Stimulated activated CD4-positive, alpha-beta T cell treated with anti-CD3 and anti-CD28 coated beads, TNF-alpha, amount 100 ng/mL, for 24 hours (primary cell): ENCODE measurements around the gene TYSND1.
"Not testable (repeated sequence)": the region's sequence is repeated elsewhere in the genome, so short reads cannot be mapped to it uniquely, and the experiment has no call there.

Experiments
- DNase-seq, 3 experiments: peaks; one replicate each; pipeline ENCODE4 v3.0.0-alpha.2; 2020; ENCODE audit warnings: low read depth in 3 of 3

Gene TYSND1

DNA sequence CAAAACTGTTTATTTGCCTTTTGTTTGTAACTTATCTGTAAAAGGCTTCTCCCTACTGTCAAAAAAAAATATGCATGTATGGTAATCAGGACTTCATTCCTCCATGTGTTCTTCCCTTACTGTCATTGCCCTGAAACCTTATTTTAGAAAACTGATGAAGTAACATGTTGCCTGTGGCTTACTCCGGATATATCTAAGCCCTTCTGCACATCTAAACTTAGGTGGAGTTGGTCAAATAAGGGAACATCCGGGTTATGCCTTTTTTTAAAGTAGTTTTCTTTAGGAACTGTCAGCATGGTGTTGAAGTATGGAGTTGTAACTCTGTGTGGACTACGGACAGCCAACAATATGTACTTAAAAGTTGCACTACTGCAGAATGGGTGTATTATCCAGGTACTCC lies 17.7 kb upstream of the TYSND1 start:
- DNase-seq, result no peak

DNA sequence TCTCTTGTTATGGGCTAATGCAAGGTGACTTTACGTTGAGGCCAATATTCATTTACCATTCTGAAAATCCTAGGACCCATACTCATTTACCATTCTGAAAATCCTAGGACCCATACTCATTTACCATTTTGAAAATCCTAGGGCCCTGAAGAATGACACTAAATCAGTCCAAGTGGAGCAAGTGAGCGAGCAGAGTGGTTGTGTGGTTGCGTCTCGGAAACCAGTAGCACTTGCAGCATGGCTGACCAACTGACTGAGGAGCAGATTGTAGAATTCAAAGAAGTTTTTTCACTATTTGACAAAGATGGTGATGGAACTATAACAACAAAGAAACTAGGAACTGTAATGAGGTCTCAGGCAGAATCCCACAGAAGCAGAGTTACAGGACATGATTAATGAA lies 16.9 kb upstream of the TYSND1 start:
- DNase-seq, result no peak

DNA sequence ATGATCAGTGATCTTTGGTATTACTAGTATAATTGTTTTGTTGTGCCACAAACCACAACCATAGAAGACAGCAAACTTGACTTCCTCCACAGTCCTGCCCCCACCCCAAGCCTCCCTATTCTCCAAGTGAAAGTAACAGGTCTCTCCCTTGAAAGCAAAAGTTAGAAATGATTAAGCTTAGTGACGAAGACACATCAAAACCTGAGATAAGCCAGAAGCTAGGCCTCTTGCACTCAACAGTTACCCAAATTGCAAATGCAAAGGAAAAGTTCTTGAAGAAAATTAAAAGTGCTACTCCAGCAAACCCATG lies 16.3 kb upstream of the TYSND1 start:
- peak in 1 of 3 experiments; percentile 69 for DNase-seq

DNA sequence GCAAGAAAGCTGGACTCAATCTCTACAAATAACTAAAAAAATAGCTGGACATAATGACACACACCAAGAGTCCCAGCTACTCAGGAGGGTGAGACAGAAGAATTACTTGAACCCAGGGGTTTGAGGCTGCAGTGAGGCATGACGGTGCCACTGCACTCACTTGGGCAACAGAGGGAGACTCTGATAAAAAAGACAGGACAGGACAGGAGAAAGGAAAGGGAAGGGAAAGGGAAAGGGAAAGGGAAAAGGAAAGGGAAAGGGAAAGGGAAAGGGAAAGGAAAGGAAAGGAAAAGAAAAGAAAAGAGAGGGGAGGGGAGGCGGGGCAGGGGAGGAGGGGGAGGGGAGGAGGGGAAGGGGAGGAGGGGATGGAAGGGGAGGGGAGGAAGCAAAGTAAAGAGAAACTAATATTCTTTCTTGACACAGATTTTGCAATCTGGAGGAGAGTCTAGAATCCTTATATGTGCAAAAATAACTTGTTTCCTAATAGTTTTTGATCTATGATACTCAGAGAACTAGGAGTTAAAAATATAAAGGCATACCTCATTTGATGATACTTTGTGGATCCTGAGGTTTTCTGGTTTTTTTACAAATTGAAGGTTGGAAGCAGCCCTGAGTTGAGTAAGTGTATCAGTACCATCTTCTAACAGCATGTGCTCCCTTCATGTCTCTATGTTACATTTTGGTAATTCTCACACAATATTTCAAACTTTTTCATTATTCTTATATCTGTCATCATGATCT lies 15.8 kb upstream of the TYSND1 start:
- DNase-seq, result no peak

DNA sequence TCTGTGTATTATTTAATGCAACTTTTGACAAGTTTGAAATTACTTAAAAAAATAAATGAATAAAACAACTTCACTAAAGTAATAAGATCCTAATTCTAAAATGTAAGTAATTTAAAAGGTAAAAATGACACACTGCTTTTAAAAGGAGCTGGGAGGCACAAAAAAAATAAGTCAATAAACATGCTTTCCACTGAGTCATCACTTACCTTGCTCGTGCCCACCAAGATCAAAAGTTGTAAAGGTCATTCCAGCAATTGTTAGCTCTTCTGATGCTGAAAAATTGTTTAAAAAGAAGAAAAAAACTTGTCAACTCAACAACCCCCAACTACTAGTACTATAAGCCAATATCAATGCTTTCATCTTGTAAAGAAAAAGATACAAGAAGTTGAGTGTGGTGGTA lies 14.3 kb upstream of the TYSND1 start:
- DNase-seq, result no peak

DNA sequence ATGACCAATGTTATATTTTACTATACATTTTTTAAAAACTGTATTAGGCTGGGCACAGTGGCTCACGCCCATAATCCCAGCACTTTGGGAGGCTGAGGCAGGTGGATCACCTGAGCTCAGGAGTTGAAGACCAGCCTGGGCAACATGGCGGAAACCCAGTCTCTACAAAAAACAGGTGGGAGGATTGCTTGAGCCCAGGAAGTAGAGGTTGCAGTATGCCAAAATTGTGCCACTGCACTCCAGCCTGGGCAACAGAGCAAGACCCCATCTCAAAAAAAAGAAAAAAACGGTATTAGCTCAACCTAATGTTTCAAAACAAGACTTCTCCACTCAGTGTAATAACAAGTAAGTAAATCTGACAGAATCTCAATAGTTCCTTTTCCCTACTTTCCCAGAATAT lies 12.9 kb upstream of the TYSND1 start:
- DNase-seq, result not testable (repeated sequence)

DNA sequence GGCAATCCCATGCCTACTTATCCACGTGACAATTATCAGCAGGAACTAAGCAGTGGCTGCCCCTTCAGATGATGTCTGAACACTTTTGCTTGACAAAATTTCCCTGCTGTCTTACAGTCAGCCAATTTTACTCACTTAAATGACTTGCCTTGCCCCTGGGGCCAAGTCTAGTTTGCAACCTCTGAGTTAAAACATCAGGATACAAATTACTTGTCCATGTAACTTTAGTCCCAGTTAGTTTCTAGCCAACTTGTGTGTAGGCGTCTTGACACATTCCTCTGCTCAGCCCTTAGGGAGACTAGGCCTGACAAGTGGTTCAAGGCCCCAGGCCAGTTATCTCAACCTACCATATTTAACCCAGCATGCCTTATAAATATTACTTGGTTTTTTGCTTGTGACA lies 11.6 kb upstream of the TYSND1 start:
- DNase-seq, result no peak

DNA sequence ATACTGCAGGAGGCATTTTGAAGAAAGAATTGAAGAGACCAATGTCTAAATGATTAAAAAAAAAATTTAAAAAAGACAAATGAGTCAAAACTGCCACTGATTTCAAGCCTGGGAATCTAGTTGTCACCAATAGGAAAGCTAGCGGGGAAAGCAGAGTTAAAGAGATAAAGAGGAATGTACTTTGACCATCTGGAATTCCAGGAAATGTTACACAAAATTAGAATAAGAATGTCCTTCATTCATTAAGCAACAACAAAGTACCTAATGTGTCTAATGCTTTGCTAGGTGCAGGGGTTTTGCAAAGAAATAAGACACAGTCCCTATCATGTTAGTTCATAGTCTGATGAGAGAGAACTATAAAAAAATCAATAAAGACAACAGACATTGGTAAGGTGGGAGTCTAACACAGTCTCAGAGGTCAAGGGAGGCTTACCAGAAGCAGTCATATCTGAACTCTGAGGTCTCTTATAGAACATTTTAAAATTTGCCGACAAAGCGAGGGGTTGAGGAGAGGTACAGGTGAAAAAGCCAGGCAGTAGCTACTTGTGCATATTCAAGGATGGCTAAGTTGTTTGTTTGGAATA lies 8.8 kb upstream of the TYSND1 start:
- DNase-seq, result no peak

DNA sequence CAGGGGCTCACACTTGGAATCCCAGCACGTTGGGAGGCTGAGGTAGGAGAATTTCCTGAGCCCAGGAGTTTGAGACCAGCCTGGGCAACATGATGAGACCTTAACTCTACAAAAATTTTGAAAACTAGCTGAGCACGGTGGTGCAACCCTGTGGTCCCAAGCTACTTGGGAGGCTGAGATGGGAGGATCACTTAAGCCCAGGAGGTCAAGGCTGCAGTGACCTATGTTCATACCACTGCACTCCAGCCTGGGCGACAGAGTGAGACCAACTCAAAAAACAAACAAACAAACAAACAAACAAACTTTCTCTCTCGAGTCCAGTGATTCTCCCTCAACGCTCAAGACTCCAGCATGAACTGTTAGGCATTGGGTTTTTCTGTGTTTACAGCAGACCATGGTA lies 2.0 kb upstream of the TYSND1 start:
- no peak for DNase-seq

DNA sequence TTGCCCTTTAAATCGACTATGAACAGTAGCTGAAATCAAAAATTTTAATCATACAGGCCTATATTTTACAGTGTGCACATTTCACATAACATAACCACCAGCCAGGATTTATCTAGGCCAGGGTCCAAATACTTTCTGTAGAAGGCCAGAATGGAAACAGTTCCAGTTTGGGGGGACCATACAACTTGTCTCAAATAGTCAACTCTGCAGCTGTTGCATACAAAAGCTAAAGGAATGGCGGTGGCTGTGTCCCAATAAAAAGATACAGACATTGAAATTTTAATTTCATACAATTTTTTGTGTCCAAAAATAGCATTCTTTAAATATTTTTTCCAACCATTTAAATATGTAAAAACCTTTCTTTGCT lies 742 bp upstream of the TYSND1 start:
- DNase-seq, result no peak

DNA sequence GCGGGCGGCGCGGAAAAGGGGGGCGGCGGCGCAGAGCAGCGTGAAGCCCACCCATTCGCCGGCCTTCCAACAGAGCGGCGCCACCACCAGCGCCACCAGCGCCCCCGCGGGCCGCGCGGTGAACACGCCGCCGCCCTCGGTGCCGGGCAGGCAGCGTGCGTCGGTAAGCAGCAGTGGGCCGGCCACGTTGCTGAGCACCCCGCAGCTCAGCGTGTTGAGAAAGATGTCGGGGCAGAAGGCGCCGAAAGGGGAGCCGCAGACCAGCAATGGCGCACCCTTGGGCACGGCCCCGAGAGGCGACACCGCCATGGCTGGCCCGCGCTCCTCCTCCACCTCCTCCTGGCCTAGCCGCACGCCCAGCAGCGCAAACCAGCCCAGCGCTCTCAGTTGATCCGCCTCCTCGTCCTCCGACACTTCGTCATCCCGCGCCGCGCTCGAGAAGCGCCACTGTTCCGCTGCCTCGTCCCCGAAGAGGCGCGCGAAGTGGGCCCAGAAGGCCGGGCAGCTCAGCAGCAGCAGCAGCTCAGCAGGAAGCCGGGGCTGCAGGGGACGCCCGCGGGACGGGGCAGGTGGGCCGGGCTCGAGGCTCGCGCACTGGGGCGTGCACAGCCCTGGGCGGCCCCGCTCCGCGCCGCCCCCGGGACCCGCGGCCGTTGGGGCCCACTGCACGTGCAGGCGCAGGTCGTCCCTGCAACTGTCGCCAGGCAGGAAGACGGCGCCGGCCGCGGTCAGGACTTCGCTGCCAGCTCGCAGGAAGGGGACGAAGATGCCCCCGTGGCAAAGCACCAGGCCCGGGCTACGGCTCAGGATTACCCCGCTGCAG lies 623 bp downstream of the TYSND1 start:
- DNase-seq, result peak; percentile 38 to 63 (median 48)

DNA sequence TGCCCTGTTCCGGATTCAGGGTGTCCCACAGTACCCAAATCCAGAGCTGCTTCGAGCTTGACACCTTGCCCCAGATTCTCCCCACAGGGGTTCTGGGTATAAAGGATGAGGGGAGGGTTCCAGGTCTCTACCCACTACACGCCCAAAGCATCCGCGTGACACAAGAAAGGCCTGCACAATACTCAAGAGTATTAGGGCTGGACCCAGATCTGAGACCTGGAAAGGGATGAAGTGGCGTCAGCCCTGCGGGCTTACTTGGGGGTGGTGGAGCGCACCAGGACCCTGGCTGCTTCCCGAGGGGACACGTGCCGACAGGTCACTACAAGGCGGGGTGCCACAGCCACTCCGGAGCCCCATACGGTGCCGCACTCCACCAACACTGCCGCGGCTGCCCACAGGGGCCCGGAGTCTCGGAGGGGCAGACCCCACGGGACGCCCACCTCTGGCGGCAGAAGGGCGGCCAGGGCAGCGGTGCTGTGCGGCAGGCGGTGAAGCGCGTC lies 1.3 kb downstream of the TYSND1 start:
- DNase-seq, result no peak

DNA sequence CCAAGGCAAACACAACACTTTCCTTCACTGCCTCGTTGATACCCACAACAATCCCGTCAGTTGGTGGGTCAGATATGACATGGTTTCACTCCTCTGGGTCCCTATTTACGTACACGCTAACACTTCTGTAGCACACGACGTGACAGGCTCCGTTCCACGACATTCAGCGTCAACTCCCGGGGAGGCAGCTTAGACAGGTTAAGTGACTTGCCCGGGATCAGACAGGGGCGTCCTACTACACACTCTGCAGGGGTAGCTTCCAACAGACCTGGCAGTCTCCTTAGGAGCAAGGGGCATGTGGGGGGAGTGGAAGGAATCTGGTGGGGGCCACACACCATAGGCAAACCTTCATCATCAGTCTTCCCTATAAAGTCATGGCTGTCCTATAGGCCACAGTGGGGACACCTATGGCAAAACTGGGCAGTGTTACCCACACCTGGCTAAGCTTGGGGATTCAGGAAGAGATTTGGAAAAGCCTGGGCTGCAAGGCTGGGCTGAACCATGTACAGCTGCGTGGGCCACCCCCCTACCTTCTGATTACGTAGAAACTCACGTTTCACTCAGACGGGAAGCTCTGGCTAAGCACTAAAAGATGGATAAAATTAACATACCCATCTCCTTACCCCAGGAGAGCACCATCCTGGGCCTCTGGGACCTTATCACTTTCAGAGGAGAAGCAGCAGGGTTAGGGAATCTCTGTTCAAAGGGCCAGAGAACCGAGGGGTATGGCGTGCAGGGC lies 2.0 kb downstream of the TYSND1 start:
- DNase-seq, result no peak

DNA sequence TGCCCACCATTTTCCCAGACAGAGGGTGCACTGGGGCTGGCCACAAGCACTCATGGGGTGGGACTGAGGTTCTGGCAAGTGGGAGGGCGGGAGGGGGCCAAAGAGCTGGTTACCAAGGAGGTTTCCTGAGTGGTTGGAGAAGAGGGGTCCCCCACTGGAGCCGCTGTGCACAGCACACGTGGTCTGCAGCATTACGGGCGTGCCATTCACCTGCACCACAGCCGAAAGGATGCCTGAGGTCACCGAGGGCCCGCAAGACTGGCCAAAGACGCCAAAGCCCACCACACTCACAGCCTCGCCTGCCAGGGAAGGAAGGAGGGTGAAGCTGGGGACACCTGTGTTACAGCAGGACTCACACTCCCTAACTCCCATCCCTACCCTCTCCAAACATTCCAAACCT lies 3.9 kb downstream of the TYSND1 start:
- no peak for DNase-seq

DNA sequence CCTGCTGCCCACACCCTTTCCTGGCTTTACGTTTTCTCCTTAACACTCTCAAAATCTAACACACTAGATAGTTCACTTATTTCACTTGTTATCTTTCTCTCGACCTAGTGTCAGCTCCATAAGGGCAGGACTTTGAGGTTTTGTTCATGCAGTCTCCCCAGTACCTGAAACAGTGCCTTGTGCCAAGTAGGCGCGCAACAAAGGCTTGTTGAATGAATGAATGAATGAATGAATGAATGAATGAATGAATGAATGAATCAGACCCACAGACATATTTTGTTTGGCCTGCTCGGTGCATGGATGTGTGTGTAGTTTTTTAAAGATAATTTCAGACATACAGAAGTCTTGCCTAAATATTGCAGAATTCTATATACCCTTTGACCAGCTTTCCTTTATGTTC lies 6.2 kb downstream of the TYSND1 start:
- DNase-seq, result no peak

DNA sequence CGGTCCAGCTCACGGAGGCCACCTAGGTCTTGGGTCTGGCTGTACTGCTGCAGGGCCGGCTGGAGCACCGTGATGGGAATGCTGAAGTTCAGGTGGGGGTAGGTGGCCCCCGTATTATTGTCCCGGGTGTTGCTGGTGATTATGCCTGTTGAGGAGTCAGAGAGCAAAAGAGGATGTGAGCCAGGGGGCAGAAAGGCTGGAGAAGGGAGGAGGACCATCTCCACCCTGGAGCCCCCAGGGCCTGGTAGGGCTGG lies 6.6 kb downstream of the TYSND1 start:
- DNase-seq, result no peak

DNA sequence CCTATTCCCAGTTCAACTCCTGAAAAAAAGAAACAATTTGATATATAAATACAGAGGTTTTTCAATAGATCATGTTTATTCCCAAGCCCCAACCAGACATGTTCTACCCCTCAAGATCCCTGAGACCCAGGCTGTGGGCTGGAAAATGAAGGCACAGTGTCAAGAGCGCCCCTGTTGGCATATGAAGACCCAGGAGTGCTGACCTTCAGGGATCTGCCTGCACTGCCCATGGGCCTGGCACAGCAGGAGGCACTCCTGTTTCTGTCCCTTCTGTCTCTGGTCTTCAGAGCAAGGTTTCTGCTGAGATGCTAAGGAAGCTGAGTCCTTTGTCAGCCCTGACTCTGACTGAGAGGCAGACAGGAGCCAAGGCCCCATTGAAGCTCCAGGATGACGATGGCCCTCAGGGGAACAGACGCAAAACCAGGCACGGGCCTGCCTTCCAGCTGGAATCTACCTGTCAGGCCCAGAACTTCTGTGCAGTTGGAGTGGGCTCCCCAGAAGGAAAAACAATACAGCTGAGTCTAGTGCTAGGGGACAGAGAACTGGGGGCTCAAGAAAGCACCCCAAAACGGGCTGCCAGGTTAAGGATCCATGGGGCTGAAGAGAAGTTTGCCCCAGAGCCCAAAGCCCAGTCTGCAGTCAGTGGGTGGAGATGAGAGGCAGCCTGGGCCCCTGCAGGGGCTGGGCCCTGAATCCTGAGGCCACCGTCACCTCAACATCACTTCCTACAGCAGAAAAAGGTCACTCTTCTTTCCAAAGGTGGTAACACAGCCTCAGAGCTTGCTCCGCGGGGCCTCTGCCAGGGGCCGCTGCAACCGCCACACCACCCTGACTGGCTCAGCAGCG lies 7.1 kb downstream of the TYSND1 start:
- DNase-seq, result no peak

DNA sequence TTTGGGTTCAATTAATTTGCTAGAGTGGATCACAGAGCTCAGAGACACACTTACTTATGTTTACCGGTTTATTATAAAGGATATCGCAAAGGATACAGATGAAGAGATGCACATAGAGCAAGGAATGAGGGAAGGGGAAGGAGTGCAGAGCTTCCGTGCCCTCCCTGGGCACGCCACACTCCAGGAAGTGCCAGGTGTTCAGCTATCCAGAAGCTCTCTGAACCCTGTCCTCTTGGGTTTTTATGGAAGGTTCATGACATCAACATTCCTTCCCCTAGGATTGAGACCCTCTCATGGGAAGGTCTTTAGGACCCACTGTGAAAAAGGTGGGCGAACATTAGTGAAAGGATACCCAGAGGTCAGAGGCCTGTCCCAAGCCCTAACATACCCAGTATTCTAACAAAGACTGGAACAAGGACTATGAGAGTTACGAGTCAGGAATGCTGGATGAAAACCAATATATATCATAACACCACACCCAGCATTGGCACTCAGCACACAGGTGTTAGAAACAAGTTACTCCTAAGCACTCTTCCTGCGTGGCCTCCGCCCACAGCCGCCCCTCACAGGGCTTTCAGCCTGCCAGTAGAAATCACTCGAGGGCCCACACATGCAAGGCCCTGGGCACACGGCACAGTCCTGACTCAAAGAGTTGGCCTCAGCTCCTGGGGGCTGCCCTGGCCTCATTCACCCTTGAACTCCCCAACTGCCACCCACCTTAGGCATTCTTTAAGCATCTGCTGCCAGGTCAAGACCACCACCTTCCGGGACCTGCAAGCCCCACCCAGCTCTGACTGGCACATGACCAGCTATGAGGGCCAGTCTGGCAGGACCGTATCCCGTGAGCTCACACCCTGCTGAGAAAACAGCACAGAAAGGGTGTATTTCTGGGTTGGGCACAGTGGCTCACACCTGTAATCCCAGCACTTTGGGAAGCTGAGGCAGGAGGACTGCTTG lies 8.3 kb downstream of the TYSND1 start:
- DNase-seq, result no peak

DNA sequence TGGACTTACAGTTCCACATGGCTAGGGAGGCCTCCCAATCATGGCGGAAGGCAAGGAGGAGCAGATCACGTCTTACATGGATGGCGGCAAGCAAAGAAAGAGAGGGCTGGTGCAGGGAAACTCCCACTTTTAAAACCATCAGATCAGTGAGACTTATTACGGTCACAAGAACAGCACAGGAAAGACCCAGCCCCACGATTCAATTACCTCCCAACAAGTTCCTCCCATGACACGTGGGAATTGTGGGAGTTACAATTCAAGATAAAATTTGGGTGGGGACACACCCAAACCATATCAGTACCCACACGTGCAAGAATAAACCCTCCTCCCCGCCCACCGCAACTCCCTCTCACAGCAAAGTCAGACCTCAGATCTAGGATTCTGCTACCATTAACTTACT lies 9.4 kb downstream of the TYSND1 start:
- DNase-seq, result no peak

DNA sequence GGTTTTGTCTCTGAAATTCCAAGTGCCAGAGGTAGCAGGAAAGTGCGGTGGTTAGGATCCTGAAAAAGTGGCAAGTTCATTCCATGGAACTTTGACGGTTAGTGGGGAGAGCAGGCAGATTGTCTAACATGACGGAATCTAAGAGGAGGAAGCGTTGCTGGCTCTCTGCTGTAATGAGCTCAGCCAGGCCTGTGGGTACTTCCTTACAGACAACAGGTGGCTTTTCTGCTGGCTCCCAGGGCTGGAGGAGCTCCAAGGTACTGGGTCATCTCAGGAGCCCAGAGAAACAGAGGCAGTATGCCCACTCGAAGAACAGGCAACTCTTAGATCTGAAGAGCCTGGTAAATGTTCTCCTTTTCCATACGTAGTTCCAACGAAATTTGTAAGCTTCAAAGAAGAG lies 10.8 kb downstream of the TYSND1 start:
- no peak for DNase-seq

DNA sequence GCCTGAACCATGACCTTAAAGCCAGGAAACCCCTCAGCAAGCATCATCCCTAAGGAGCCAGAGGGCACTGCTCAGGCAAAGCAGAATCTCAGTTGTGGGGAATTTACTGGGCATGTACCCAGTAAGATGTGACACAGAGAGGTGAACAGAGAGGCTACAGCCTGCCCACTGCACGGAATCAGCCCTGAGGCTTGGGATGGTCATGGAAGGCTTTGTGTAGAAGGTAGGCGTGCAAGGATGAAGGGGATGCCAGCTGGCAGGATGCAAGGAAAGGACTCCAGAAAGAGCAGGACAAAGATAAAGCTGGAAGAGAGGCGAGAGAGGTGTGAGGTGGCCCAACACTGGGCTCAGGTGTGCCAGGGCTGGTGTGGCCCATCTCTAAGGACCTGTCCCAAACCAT lies 11.5 kb downstream of the TYSND1 start:
- DNase-seq, result no peak
